Peyer's patch (tissue), 4 donors: ENCODE measurements around the gene PRKCG.

Experiments used
- POLR2A ChIP-seq, 2 donors: fragments of 450-650 bp; IDR thresholded peaks; one replicate each; pipeline ENCODE4 v1.5.1; 2017; ENCODE audit warnings: antibody characterized with exemption in 2 of 2, mild to moderate bottlenecking in 2 of 2, moderate library complexity in 2 of 2
- TF ChIP-seq, protein P1 (sequence below), 6 experiments: fragments of 450-650 bp in 4 of 6; fragments of 200-600 bp in 2 of 6; sonication (generic) in 1 of 6; IDR thresholded peaks; one replicate each; pipeline ENCODE4 v1.5.1; 2017 to 2019; ENCODE audit warnings: antibody characterized with exemption in 6 of 6, mild to moderate bottlenecking in 3 of 6, moderate library complexity in 1 of 6

DNA sequence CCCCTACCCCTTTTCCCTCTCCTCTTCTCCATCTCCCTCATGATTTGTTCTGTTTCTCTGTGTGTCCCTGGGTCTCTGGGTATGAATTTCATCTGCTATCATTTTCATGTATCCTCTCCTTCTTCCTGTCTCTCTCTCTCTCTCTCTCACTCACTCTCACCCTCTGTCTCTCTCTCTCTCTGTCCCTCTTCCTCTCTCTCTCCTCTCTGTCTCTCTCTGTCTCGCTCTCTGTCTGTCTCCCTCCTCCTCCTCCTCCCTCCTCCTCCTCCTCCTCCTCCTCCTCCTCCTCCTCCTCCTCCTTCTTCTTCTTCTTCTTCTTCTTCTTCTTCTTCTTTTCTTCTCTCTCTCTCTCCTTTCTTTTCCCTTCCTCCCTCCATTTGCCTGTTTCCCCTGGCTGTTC, 23.8 kb downstream of the PRKCG start:
- TF ChIP-seq, protein P1, sequence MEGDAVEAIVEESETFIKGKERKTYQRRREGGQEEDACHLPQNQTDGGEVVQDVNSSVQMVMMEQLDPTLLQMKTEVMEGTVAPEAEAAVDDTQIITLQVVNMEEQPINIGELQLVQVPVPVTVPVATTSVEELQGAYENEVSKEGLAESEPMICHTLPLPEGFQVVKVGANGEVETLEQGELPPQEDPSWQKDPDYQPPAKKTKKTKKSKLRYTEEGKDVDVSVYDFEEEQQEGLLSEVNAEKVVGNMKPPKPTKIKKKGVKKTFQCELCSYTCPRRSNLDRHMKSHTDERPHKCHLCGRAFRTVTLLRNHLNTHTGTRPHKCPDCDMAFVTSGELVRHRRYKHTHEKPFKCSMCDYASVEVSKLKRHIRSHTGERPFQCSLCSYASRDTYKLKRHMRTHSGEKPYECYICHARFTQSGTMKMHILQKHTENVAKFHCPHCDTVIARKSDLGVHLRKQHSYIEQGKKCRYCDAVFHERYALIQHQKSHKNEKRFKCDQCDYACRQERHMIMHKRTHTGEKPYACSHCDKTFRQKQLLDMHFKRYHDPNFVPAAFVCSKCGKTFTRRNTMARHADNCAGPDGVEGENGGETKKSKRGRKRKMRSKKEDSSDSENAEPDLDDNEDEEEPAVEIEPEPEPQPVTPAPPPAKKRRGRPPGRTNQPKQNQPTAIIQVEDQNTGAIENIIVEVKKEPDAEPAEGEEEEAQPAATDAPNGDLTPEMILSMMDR (IDR thresholded peaks at IDR 0.05), result no peak
- no peak for TF ChIP-seq POLR2A (IDR thresholded peaks at IDR 0.05)
